K562 (cell line): ENCODE results near the gene EVI5L. TPM values are rescaled to one million over a fixed set of nuclear protein-coding genes. Genes with fewer than 3 reads are reported as not detected.

Experiments used
- NFYB ChIP-seq: IDR thresholded peaks from 2 replicates; pipeline ENCODE4 v1.6.1; 2011; ENCODE audit warnings: mild to moderate bottlenecking, moderate library complexity; ENCODE audit not compliant: insufficient read length; ENCODE audit errors: extremely low read depth
- NUFIP1 ChIP-seq: fragments of 450-650 bp; IDR thresholded peaks from 2 replicates; pipeline ENCODE4 v1.6.1; 2018; ENCODE audit not compliant: partially characterized antibody
- OTX1 ChIP-seq: fragments of 450-650 bp; formaldehyde crosslinking; IDR thresholded peaks from 2 replicates; pipeline ENCODE4 v1.4.0; 2022; ENCODE audit warnings: mild to moderate bottlenecking
- PHF20 ChIP-seq: fragments of 450-650 bp; IDR thresholded peaks from 2 replicates; pipeline ENCODE4 v1.6.1; 2018; ENCODE audit not compliant: partially characterized antibody
- WHSC1 ChIP-seq: IDR thresholded peaks from one replicate; pipeline ENCODE4 v1.6.1; 2012; ENCODE audit warnings: low read length, control low read depth, inconsistent platforms
- ZNF12 ChIP-seq: sonication (generic); formaldehyde crosslinking; IDR thresholded peaks from 2 replicates; pipeline ENCODE4 v1.4.0; 2020; ENCODE audit warnings: mild to moderate bottlenecking, missing genetic modification reagents
- ZNF140 ChIP-seq: fragments of 250-450 bp; sonication (Bioruptor Pico); IDR thresholded peaks from 2 replicates; pipeline ENCODE4 v1.8.0; 2021; ENCODE audit warnings: moderate library complexity, mild to moderate bottlenecking, inconsistent platforms
- ZNF561 ChIP-seq: fragments of 450-650 bp; formaldehyde crosslinking; conservative IDR thresholded peaks from 2 replicates; pipeline ENCODE4 v1.4.0; 2020; ENCODE audit warnings: mild to moderate bottlenecking, moderate library complexity
- ZNF785 ChIP-seq: fragments of 250-450 bp; sonication (Bioruptor Pico); IDR thresholded peaks from 2 replicates; pipeline ENCODE4 v1.4.0; 2020; ENCODE audit warnings: mild to moderate bottlenecking
- polyA plus RNA-seq, 8 experiments: library from polyadenylated mRNA; depleted of rRNA in 4 of 8; stranded (reverse) in 5 of 8; unstranded in 3 of 8; fragments of >200 nt; fragmentation: Nextera tagmentation in 2 of 8; fragmentation: Illumina TruSeq in 1 of 8; extraction: Ambion mirVana in 2 of 8; extraction: Trizol in 1 of 8; gene quantifications; 2 replicates each; pipeline versions ENCODE4 v1.2.1 to v1.2.3, GENCODE V29; 2011 to 2014; ENCODE audit warnings: inconsistent platforms in 1 of 8, missing spikeins in 1 of 8
- total RNA-seq, 7 experiments: library from RNA; depleted of rRNA in 6 of 7; stranded (reverse); fragments of >200 nt in 6 of 7; fragmentation: Illumina TruSeq in 2 of 7; extraction: Trizol in 2 of 7; gene quantifications; 2 replicates each; pipeline versions ENCODE4 v1.2.1 to v1.2.3, GENCODE V29; 2011 to 2021; ENCODE audit warnings: low replicate concordance in 1 of 7
- TF ChIP-seq, protein P1 (sequence below), 2 experiments: fragments of 450-650 bp in 1 of 2; sonication (generic) in 1 of 2; formaldehyde crosslinking in 1 of 2; IDR thresholded peaks in 1 of 2; conservative IDR thresholded peaks in 1 of 2; 2 replicates each; pipeline versions ENCODE4 v1.6.1 to v1.8.1; 2016 to 2023; ENCODE audit warnings: mild to moderate bottlenecking in 2 of 2, moderate library complexity in 2 of 2, inconsistent platforms in 1 of 2, missing genetic modification reagents in 1 of 2
- TF ChIP-seq, protein P2 (sequence below): fragments of 450-650 bp; IDR thresholded peaks from 2 replicates; pipeline ENCODE4 v1.6.1; 2018; ENCODE audit not compliant: partially characterized antibody
- TF ChIP-seq, protein P3 (sequence below): IDR thresholded peaks from 2 replicates; pipeline ENCODE4 v1.6.1; 2011; ENCODE audit warnings: borderline replicate concordance, low read depth, mild to moderate bottlenecking, moderate library complexity, low read length; ENCODE audit not compliant: insufficient read depth, poor library complexity, severe bottlenecking
- TF ChIP-seq, protein P4 (sequence below): sonication (generic); formaldehyde crosslinking; IDR thresholded peaks from 2 replicates; pipeline ENCODE4 v1.8.1; 2022; ENCODE audit warnings: missing genetic modification reagents
- TF ChIP-seq, protein P5 (sequence below), 2 experiments: fragments of 200-800 bp in 1 of 2; sonication (Bioruptor generic) in 1 of 2; sonication (generic) in 1 of 2; formaldehyde crosslinking in 1 of 2; IDR thresholded peaks in 1 of 2; conservative IDR thresholded peaks in 1 of 2; 2 replicates each; pipeline versions ENCODE4 v1.5.0 to v1.6.1; 2016 to 2020; ENCODE audit warnings: missing compliant biosample characterization in 1 of 2, missing genetic modification characterization in 1 of 2, missing genetic modification reagents in 1 of 2
- TF ChIP-seq, protein P6 (sequence below): fragments of 250-450 bp; sonication (Bioruptor Pico); IDR thresholded peaks from 2 replicates; pipeline ENCODE4 v1.5.0; 2020; ENCODE audit warnings: mild to moderate bottlenecking

Gene EVI5L
- total and polyA plus RNA-seq, 9 of the 15 experiments (the other 6 are each of a cell fraction or from before 2014, with no cell fraction given), result 0.69 to 1.8 (median 1.2) TPM; not detected in 2

DNA sequence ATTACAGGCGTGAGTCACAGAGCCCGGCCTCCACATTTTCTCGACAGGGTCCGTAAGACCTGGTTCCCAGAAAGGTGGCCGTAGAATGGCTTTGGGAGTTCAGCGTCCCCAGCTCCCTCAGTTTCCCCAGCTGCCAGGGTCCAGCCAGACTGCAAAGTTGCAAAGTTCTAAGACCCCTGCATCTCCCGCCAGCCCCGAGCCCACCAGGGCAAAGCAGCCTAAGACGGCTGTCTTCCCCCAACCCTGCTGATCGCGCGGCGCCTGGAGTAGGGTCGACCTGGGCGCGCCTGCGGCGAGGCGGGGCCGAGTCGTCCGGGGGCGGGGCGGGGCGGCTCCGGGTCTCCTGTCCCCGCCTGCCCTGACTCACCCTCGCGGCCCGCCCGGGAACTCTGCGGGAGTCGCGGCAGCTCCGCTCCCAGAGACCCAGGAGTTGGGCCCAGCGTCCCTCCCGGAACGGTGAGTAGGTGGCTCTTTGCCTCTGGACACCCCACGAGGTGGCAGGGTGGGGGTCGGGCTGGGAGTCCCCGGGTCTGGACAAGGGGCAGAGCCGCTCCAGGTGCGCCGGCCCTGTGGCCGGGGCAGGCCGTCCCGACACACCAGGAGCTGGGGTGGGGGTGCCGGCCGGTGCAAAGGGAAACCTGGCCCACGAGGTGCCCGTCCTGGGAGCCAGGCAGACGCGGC lies 58.3 kb downstream of the EVI5L start, which contains the start of gene LRRC8E (continued):
- TF ChIP-seq, protein P1, sequence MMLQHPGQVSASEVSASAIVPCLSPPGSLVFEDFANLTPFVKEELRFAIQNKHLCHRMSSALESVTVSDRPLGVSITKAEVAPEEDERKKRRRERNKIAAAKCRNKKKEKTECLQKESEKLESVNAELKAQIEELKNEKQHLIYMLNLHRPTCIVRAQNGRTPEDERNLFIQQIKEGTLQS (IDR thresholded peaks at IDR 0.05), result peak; percentile 72
- TF ChIP-seq, protein P1 (CRISPR knock-in tag; conservative IDR thresholded peaks at IDR 0.05), result 0 out of 2 replicates have a peak, but pooled peaks have one; percentile 30
- TF ChIP-seq, protein P2, sequence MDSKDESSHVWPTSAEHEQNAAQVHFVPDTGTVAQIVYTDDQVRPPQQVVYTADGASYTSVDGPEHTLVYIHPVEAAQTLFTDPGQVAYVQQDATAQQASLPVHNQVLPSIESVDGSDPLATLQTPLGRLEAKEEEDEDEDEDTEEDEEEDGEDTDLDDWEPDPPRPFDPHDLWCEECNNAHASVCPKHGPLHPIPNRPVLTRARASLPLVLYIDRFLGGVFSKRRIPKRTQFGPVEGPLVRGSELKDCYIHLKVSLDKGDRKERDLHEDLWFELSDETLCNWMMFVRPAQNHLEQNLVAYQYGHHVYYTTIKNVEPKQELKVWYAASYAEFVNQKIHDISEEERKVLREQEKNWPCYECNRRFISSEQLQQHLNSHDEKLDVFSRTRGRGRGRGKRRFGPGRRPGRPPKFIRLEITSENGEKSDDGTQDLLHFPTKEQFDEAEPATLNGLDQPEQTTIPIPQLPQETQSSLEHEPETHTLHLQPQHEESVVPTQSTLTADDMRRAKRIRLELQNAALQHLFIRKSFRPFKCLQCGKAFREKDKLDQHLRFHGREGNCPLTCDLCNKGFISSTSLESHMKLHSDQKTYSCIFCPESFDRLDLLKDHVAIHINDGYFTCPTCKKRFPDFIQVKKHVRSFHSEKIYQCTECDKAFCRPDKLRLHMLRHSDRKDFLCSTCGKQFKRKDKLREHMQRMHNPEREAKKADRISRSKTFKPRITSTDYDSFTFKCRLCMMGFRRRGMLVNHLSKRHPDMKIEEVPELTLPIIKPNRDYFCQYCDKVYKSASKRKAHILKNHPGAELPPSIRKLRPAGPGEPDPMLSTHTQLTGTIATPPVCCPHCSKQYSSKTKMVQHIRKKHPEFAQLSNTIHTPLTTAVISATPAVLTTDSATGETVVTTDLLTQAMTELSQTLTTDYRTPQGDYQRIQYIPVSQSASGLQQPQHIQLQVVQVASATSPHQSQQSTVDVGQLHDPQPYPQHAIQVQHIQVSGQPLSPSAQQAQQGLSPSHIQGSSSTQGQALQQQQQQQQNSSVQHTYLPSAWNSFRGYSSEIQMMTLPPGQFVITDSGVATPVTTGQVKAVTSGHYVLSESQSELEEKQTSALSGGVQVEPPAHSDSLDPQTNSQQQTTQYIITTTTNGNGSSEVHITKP, result peak; percentile 96
- TF ChIP-seq, protein P3, sequence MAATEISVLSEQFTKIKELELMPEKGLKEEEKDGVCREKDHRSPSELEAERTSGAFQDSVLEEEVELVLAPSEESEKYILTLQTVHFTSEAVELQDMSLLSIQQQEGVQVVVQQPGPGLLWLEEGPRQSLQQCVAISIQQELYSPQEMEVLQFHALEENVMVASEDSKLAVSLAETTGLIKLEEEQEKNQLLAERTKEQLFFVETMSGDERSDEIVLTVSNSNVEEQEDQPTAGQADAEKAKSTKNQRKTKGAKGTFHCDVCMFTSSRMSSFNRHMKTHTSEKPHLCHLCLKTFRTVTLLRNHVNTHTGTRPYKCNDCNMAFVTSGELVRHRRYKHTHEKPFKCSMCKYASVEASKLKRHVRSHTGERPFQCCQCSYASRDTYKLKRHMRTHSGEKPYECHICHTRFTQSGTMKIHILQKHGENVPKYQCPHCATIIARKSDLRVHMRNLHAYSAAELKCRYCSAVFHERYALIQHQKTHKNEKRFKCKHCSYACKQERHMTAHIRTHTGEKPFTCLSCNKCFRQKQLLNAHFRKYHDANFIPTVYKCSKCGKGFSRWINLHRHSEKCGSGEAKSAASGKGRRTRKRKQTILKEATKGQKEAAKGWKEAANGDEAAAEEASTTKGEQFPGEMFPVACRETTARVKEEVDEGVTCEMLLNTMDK, result peak; percentile 5
- TF ChIP-seq, protein P4, sequence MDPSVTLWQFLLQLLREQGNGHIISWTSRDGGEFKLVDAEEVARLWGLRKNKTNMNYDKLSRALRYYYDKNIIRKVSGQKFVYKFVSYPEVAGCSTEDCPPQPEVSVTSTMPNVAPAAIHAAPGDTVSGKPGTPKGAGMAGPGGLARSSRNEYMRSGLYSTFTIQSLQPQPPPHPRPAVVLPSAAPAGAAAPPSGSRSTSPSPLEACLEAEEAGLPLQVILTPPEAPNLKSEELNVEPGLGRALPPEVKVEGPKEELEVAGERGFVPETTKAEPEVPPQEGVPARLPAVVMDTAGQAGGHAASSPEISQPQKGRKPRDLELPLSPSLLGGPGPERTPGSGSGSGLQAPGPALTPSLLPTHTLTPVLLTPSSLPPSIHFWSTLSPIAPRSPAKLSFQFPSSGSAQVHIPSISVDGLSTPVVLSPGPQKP, result no peak
- TF ChIP-seq WHSC1 (no peak), NFYB (no peak), ZNF561 (CRISPR knock-in tag) (no peak), PHF20 (peak; percentile 67), ZNF12 (CRISPR knock-in tag) (no peak; the same call in 1 of the 2 replicates), NUFIP1 (no peak), ZNF785 (CRISPR knock-in tag) (no peak), ZNF140 (CRISPR knock-in tag) (no peak), OTX1 (CRISPR knock-in tag) (no peak)
- TF ChIP-seq, protein P5, sequence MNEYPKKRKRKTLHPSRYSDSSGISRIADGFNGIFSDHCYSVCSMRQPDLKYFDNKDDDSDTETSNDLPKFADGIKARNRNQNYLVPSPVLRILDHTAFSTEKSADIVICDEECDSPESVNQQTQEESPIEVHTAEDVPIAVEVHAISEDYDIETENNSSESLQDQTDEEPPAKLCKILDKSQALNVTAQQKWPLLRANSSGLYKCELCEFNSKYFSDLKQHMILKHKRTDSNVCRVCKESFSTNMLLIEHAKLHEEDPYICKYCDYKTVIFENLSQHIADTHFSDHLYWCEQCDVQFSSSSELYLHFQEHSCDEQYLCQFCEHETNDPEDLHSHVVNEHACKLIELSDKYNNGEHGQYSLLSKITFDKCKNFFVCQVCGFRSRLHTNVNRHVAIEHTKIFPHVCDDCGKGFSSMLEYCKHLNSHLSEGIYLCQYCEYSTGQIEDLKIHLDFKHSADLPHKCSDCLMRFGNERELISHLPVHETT (CRISPR knock-in tag; conservative IDR thresholded peaks at IDR 0.05 in 1 of 2, IDR thresholded peaks at IDR 0.05 in 1 of 2), result no peak
- TF ChIP-seq, protein P6, sequence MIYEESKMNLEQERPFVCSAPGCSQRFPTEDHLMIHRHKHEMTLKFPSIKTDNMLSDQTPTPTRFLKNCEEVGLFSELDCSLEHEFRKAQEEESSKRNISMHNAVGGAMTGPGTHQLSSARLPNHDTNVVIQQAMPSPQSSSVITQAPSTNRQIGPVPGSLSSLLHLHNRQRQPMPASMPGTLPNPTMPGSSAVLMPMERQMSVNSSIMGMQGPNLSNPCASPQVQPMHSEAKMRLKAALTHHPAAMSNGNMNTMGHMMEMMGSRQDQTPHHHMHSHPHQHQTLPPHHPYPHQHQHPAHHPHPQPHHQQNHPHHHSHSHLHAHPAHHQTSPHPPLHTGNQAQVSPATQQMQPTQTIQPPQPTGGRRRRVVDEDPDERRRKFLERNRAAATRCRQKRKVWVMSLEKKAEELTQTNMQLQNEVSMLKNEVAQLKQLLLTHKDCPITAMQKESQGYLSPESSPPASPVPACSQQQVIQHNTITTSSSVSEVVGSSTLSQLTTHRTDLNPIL (CRISPR knock-in tag), result no peak
